HL-60 (cell line): Measurements from ENCODE around the gene RAB3GAP1.

Source experiments
- DNase-seq, 2 experiments: peaks; one replicate each; pipeline ENCODE4 v3.0.0-alpha.2; 2010 to 2020; ENCODE audit warnings: low read depth in 1 of 2, low spot score in 1 of 2
- H3K27ac ChIP-seq: fragments of 250-450 bp; sonication (Bioruptor Pico); replicated peaks from 2 replicates; pipeline ENCODE4 v1.5.1; 2020; ENCODE audit warnings: mild to moderate bottlenecking, moderate library complexity
- H3K27me3 ChIP-seq: fragments of 250-450 bp; sonication (Bioruptor Pico); 2 replicates; pipeline ENCODE4 v1.5.1; 2021; ENCODE audit warnings: mild to moderate bottlenecking, moderate library complexity; ENCODE audit not compliant: insufficient read depth, poor library complexity, severe bottlenecking
- H3K4me3 ChIP-seq: replicated peaks from 2 replicates; pipeline ENCODE4 v1.5.1; 2011; ENCODE audit warnings: mild to moderate bottlenecking, control low read depth, low read length; ENCODE audit not compliant: insufficient read depth
- GABPA ChIP-seq: IDR thresholded peaks from 2 replicates; pipeline ENCODE4 v1.6.1; 2012; ENCODE audit warnings: low read depth
- POLR2AphosphoS5 ChIP-seq: IDR thresholded peaks from 2 replicates; pipeline ENCODE4 v1.6.1; 2012; ENCODE audit warnings: low read depth
- REST ChIP-seq: IDR thresholded peaks from 2 replicates; pipeline ENCODE4 v1.6.1; 2012; ENCODE audit warnings: low read depth; ENCODE audit not compliant: insufficient replicate concordance
- SPI1 ChIP-seq: IDR thresholded peaks from 2 replicates; pipeline ENCODE4 v1.6.1; 2012; ENCODE audit warnings: low read depth, mild to moderate bottlenecking, borderline replicate concordance
- TF ChIP-seq, protein P1 (sequence below): IDR thresholded peaks from one replicate; pipeline ENCODE4 v1.5.1; 2011; ENCODE audit warnings: low read length, control low read depth, inconsistent platforms; ENCODE audit not compliant: insufficient read depth

RAB3GAP1 gene

DNA sequence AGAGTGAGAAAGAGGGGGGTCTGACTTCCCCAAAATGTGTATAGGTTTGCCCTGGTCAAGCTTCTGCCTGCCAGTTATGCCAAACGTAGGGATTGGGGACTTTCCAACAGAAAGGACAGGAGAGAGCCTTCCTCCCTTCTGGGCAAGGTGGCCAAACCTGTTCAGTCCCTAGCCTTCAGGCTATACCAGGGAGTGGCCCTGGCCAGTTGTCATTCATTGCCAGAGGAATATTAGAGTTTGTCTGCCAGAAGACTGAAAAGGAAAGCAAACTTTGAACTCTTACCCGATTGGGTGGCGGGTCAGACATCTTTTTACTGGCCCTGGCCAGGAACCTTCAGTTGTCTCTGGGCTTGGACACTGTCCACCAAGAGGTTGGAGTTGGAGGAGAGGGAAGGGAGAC lies 22.1 kb downstream of the RAB3GAP1 start:
- no peak for DNase-seq
- TF ChIP-seq REST (no peak), GABPA (no peak), POLR2AphosphoS5 (no peak), SPI1 (no peak)
- TF ChIP-seq, protein P1, sequence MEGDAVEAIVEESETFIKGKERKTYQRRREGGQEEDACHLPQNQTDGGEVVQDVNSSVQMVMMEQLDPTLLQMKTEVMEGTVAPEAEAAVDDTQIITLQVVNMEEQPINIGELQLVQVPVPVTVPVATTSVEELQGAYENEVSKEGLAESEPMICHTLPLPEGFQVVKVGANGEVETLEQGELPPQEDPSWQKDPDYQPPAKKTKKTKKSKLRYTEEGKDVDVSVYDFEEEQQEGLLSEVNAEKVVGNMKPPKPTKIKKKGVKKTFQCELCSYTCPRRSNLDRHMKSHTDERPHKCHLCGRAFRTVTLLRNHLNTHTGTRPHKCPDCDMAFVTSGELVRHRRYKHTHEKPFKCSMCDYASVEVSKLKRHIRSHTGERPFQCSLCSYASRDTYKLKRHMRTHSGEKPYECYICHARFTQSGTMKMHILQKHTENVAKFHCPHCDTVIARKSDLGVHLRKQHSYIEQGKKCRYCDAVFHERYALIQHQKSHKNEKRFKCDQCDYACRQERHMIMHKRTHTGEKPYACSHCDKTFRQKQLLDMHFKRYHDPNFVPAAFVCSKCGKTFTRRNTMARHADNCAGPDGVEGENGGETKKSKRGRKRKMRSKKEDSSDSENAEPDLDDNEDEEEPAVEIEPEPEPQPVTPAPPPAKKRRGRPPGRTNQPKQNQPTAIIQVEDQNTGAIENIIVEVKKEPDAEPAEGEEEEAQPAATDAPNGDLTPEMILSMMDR = no peak
- no peak overlapping the region for H3K4me3 ChIP-seq
- H3K27ac ChIP-seq = no peak overlapping the region
- H3K27me3 ChIP-seq = no peaks in the 10 kb centered on the region

DNA sequence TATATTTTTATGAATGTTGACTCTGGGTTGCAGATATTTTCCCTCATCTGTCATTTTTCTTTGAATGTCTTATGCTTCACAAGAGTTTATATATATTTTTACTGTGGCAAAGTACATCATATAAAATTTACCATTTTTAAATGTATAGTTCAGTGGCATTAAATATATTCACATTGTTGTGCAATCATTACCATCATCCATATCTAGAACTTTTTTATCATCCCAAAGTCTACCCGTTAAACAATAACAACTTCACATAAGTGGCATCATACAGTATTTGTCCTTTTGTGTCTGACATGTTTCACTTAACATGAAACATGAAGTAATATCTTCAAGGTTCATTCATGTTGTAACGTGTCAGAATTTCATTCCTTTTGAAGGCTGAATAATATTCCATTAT lies 24.5 kb downstream of the RAB3GAP1 start:
- TF ChIP-seq REST (no peak), POLR2AphosphoS5 (no peak), GABPA (no peak), SPI1 (no peak)
- TF ChIP-seq, protein P1 = no peak
- DNase-seq = no peak
- no peaks in the 10 kb centered on the region for H3K27me3 ChIP-seq
- no peak overlapping the region for H3K27ac ChIP-seq
- no peak overlapping the region for H3K4me3 ChIP-seq

GRCh38 chr2:135078417-135078816 lies 26.3 kb downstream of the RAB3GAP1 start:
- no peak overlapping the region for H3K27ac ChIP-seq
- H3K27me3 ChIP-seq = no peaks in the 10 kb centered on the region
- TF ChIP-seq GABPA = no peak
- TF ChIP-seq, protein P1 = no peak
- TF ChIP-seq SPI1 = no peak
- TF ChIP-seq POLR2AphosphoS5 = no peak
- TF ChIP-seq REST = no peak
- H3K4me3 ChIP-seq = no peak overlapping the region
- no peak for DNase-seq
